GM23338 (cell line): ENCODE measurements around the gene CEP85. TPM values are rescaled to one million over a fixed set of nuclear protein-coding genes. Genes with fewer than 3 reads are reported as not detected.

Source experiments
- ATAC-seq: fragments of 200-7000 bp; cut with Tn5 transposase; 3 replicates; pipeline ENCODE4 v1.9.1; 2020
- DNase-seq: peaks from one replicate; pipeline ENCODE4 v3.0.0-alpha.2; 2015; ENCODE audit warnings: low spot score
- H2AFZ ChIP-seq: fragments of 200-600 bp; sonication (generic); 2 replicates; pipeline ENCODE4 v1.8.0; 2016; ENCODE audit warnings: antibody characterized with exemption, mild to moderate bottlenecking, moderate library complexity
- H3F3A ChIP-seq: fragments of 200-600 bp; sonication (generic); replicated peaks from 2 replicates; pipeline ENCODE4 v1.8.0; 2017; ENCODE audit warnings: antibody characterized with exemption, mixed run types, low read depth
- H3K27ac ChIP-seq: fragments of 200-600 bp; sonication (generic); 2 replicates; pipeline ENCODE4 v1.6.1; 2016; ENCODE audit warnings: low read depth
- H3K27me3 ChIP-seq: fragments of 200-600 bp; sonication (generic); 2 replicates; pipeline ENCODE4 v1.8.0; 2016; ENCODE audit warnings: mild to moderate bottlenecking, mixed run types, moderate library complexity; ENCODE audit not compliant: insufficient read depth
- H3K36me3 ChIP-seq: fragments of 200-600 bp; sonication (generic); 2 replicates; pipeline ENCODE4 v1.8.0; 2016; ENCODE audit warnings: mild to moderate bottlenecking; ENCODE audit not compliant: insufficient read depth
- H3K4me1 ChIP-seq: fragments of 200-600 bp; sonication (generic); 2 replicates; pipeline ENCODE4 v1.8.0; 2016; ENCODE audit warnings: mild to moderate bottlenecking, moderate library complexity; ENCODE audit not compliant: insufficient read depth
- H3K4me2 ChIP-seq: fragments of 200-600 bp; sonication (generic); 2 replicates; pipeline ENCODE4 v1.7.1; 2017; ENCODE audit warnings: mixed run types
- H3K4me3 ChIP-seq: fragments of 200-600 bp; sonication (generic); 2 replicates; pipeline ENCODE4 v1.6.1; 2016; ENCODE audit warnings: mixed run types
- H3K79me2 ChIP-seq: fragments of 200-600 bp; sonication (generic); replicated peaks from 2 replicates; pipeline ENCODE4 v1.8.0; 2017; ENCODE audit warnings: mild to moderate bottlenecking; ENCODE audit not compliant: insufficient read depth
- H3K9me2 ChIP-seq: fragments of 200-600 bp; sonication (generic); 2 replicates; pipeline ENCODE4 v1.8.0; 2017; ENCODE audit not compliant: insufficient read depth
- H4K20me1 ChIP-seq: fragments of 200-600 bp; sonication (generic); replicated peaks from 2 replicates; pipeline ENCODE4 v1.8.0; 2017; ENCODE audit warnings: mild to moderate bottlenecking; ENCODE audit not compliant: insufficient read depth
- H3K27ac Mint-ChIP-seq: 2 replicates; pipeline ENCODE4 v1.8.0; 2020; ENCODE audit warnings: inconsistent platforms, mild to moderate bottlenecking, moderate library complexity, mixed read lengths
- H3K27me3 Mint-ChIP-seq: 3 replicates; pipeline ENCODE4 v1.8.0; 2022; ENCODE audit warnings: low read depth, mild to moderate bottlenecking, moderate library complexity, mixed read lengths, inconsistent platforms; ENCODE audit not compliant: insufficient read depth, poor library complexity
- H3K36me3 Mint-ChIP-seq: 3 replicates; pipeline ENCODE4 v1.8.0; 2021; ENCODE audit warnings: low read depth, mild to moderate bottlenecking, inconsistent platforms, moderate library complexity, mixed read lengths
- H3K4me1 Mint-ChIP-seq: 3 replicates; pipeline ENCODE4 v1.8.0; 2020; ENCODE audit warnings: mild to moderate bottlenecking, inconsistent platforms, mixed read lengths
- H3K4me3 Mint-ChIP-seq: 3 replicates; pipeline ENCODE4 v1.8.0; 2021; ENCODE audit warnings: moderate library complexity, mild to moderate bottlenecking, inconsistent platforms, mixed read lengths
- H3K9me3 Mint-ChIP-seq: 3 replicates; pipeline ENCODE4 v1.8.0; 2020; ENCODE audit warnings: moderate library complexity, mild to moderate bottlenecking, inconsistent platforms, mixed read lengths
- EZH2 ChIP-seq: fragments of 200-600 bp; sonication (generic); IDR thresholded peaks from one replicate; pipeline ENCODE4 v1.8.0; 2017; ENCODE audit warnings: antibody characterized with exemption, mild to moderate bottlenecking, low read depth; ENCODE audit not compliant: unreplicated experiment
- EZH2phosphoT487 ChIP-seq: fragments of 200-600 bp; sonication (generic); IDR thresholded peaks from one replicate; pipeline ENCODE4 v1.8.1; 2018; ENCODE audit warnings: antibody characterized with exemption; ENCODE audit not compliant: unreplicated experiment
- JUNB ChIP-seq: IDR thresholded peaks from one replicate; pipeline ENCODE4 v1.6.1; 2016; ENCODE audit warnings: antibody characterized with exemption; ENCODE audit not compliant: unreplicated experiment
- NANOG ChIP-seq: IDR thresholded peaks from 2 replicates; pipeline ENCODE4 v1.6.1; 2016; ENCODE audit warnings: antibody characterized with exemption, borderline replicate concordance
- ZNF331 ChIP-seq: fragments of 250-450 bp; sonication (Bioruptor Pico); IDR thresholded peaks from 2 replicates; pipeline ENCODE4 v1.5.0; 2020; ENCODE audit warnings: low read depth, mild to moderate bottlenecking, moderate library complexity
- polyA plus RNA-seq: library from polyadenylated mRNA; unstranded; fragments of >200 nt; fragmentation: Nextera tagmentation; extraction: Ambion mirVana; gene quantifications from 2 replicates; pipeline ENCODE4 v1.2.1, GENCODE V29; 2016
- total RNA-seq: library from RNA; depleted of rRNA; stranded (reverse); fragments of >200 nt; shearing (Covaris generic); gene quantifications from 2 replicates; pipeline ENCODE4 v1.2.3, GENCODE V29; 2014
- TF ChIP-seq, protein P1 (sequence below), 2 experiments: fragments of 200-600 bp in 1 of 2; sonication (generic) in 1 of 2; conservative IDR thresholded peaks; 2 replicates each; pipeline versions ENCODE4 v1.5.1 to v1.6.1; 2016 to 2017; ENCODE audit warnings: antibody characterized with exemption in 2 of 2, low read depth in 2 of 2, mild to moderate bottlenecking in 2 of 2, moderate library complexity in 1 of 2
- TF ChIP-seq, protein P2 (sequence below): fragments of 250-450 bp; sonication (Bioruptor Pico); IDR thresholded peaks from 2 replicates; pipeline ENCODE4 v1.5.0; 2020; ENCODE audit warnings: mild to moderate bottlenecking, moderate library complexity
- TF ChIP-seq, protein P3 (sequence below): IDR thresholded peaks from 2 replicates; pipeline ENCODE4 v1.6.1; 2016; ENCODE audit warnings: antibody characterized with exemption

CEP85 gene
- total and polyA plus RNA-seq, 2 experiments from 2014 or later: 12.8 to 36.8 TPM

DNA sequence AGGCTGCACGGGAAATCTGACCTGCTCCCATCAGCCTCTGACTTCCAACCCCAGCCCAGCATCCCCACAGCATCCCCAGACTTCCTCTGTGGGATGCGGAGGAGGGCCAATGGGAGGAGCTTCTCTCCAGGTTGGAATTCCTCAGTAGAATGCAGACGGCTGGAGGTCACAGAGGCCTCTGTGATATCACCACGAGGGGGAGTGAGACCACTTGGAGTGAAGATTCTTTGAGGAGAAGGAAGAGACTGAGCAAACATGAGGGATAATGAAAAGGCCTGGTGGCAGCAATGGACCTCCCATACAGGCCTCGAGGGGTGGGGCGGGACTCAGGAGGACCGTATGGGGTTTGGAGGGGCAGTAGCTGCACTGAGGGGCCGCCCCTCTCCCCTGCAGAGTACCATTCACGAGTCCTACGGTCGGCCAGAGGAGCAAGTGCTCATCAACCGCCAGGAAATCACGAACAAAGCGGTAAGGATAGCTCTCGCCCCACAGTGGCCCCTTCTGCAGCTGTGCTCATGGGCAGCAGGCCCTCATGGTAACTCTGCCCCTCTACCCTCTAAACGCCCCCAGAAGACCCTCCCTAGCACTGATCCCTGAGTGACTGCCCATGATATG, 43.5 kb upstream of the CEP85 start, which contains the start of gene CATSPER4:
CATSPER4 (plus strand) TSS at position 230 of the 615 bp plus-strand sequence; CDS start at position 256, 26 bp downstream.
- Histone ChIP-seq H3K79me2 (no peaks in the 10 kb centered on the region), H3K27ac (no peak within 1 kb of the TSS), H3K27me3 (no peaks in the 10 kb centered on the region), H3F3A (0 out of 2 replicates have a peak, but pooled peaks cover 4% of the 10 kb centered on the region), H3K36me3 (no peaks in the 10 kb centered on the region), H3K9me2 (no peaks in the 10 kb centered on the region), H4K20me1 (no peaks in the 10 kb centered on the region), H2AFZ (peak within 1 kb of the TSS; percentile 68; the same call in 1 of the 2 replicates), H3K4me3 (no peak within 1 kb of the TSS), H3K4me1 (no peaks in the 10 kb centered on the region), H3K4me2 (peak within 1 kb of the TSS; percentile 12; the same call in 1 of the 2 replicates)
- H3K27me3 Mint-ChIP-seq: peaks cover 11% of the 10 kb centered on the region
- DNase-seq (peak; percentile 96), ATAC-seq (peak; percentile 98)
- peaks cover 9% of the 10 kb centered on the region; the same call in 2 of the 3 replicates for H3K36me3 Mint-ChIP-seq
- H3K9me3 Mint-ChIP-seq: no peaks in the 10 kb centered on the region; the same call in 2 of the 3 replicates
- peak within 1 kb of the TSS; percentile 49 for H3K27ac Mint-ChIP-seq
- peak within 1 kb of the TSS; percentile 1; the same call in 1 of the 3 replicates for H3K4me3 Mint-ChIP-seq
- peaks cover 17% of the 10 kb centered on the region for H3K4me1 Mint-ChIP-seq
- TF ChIP-seq ZNF331 (CRISPR knock-in tag): no peak
- no peak for TF ChIP-seq NANOG
- TF ChIP-seq, protein P1, sequence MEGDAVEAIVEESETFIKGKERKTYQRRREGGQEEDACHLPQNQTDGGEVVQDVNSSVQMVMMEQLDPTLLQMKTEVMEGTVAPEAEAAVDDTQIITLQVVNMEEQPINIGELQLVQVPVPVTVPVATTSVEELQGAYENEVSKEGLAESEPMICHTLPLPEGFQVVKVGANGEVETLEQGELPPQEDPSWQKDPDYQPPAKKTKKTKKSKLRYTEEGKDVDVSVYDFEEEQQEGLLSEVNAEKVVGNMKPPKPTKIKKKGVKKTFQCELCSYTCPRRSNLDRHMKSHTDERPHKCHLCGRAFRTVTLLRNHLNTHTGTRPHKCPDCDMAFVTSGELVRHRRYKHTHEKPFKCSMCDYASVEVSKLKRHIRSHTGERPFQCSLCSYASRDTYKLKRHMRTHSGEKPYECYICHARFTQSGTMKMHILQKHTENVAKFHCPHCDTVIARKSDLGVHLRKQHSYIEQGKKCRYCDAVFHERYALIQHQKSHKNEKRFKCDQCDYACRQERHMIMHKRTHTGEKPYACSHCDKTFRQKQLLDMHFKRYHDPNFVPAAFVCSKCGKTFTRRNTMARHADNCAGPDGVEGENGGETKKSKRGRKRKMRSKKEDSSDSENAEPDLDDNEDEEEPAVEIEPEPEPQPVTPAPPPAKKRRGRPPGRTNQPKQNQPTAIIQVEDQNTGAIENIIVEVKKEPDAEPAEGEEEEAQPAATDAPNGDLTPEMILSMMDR (conservative IDR thresholded peaks at IDR 0.05; ENCODE audit: low read depth in 2 of 2): peak; percentile 74 to 83
- TF ChIP-seq, protein P2, sequence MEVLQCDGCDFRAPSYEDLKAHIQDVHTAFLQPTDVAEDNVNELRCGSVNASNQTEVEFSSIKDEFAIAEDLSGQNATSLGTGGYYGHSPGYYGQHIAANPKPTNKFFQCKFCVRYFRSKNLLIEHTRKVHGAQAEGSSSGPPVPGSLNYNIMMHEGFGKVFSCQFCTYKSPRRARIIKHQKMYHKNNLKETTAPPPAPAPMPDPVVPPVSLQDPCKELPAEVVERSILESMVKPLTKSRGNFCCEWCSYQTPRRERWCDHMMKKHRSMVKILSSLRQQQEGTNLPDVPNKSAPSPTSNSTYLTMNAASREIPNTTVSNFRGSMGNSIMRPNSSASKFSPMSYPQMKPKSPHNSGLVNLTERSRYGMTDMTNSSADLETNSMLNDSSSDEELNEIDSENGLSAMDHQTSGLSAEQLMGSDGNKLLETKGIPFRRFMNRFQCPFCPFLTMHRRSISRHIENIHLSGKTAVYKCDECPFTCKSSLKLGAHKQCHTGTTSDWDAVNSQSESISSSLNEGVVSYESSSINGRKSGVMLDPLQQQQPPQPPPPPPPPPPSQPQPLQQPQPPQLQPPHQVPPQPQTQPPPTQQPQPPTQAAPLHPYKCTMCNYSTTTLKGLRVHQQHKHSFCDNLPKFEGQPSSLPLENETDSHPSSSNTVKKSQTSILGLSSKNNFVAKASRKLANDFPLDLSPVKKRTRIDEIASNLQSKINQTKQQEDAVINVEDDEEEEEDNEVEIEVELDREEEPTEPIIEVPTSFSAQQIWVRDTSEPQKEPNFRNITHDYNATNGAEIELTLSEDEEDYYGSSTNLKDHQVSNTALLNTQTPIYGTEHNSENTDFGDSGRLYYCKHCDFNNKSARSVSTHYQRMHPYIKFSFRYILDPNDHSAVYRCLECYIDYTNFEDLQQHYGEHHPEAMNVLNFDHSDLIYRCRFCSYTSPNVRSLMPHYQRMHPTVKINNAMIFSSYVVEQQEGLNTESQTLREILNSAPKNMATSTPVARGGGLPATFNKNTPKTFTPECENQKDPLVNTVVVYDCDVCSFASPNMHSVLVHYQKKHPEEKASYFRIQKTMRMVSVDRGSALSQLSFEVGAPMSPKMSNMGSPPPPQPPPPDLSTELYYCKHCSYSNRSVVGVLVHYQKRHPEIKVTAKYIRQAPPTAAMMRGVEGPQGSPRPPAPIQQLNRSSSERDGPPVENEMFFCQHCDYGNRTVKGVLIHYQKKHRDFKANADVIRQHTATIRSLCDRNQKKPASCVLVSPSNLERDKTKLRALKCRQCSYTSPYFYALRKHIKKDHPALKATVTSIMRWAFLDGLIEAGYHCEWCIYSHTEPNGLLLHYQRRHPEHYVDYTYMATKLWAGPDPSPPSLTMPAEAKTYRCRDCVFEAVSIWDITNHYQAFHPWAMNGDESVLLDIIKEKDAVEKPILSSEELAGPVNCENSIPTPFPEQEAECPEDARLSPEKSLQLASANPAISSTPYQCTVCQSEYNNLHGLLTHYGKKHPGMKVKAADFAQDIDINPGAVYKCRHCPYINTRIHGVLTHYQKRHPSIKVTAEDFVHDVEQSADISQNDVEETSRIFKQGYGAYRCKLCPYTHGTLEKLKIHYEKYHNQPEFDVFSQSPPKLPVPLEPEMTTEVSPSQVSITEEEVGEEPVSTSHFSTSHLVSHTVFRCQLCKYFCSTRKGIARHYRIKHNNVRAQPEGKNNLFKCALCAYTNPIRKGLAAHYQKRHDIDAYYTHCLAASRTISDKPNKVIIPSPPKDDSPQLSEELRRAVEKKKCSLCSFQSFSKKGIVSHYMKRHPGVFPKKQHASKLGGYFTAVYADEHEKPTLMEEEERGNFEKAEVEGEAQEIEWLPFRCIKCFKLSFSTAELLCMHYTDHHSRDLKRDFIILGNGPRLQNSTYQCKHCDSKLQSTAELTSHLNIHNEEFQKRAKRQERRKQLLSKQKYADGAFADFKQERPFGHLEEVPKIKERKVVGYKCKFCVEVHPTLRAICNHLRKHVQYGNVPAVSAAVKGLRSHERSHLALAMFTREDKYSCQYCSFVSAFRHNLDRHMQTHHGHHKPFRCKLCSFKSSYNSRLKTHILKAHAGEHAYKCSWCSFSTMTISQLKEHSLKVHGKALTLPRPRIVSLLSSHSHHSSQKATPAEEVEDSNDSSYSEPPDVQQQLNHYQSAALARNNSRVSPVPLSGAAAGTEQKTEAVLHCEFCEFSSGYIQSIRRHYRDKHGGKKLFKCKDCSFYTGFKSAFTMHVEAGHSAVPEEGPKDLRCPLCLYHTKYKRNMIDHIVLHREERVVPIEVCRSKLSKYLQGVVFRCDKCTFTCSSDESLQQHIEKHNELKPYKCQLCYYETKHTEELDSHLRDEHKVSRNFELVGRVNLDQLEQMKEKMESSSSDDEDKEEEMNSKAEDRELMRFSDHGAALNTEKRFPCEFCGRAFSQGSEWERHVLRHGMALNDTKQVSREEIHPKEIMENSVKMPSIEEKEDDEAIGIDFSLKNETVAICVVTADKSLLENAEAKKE (CRISPR knock-in tag): peak; percentile 59; the same call in 1 of the 2 replicates
- TF ChIP-seq EZH2phosphoT487: no peak
- no peak for TF ChIP-seq JUNB
- no peak for TF ChIP-seq EZH2
- TF ChIP-seq, protein P3, sequence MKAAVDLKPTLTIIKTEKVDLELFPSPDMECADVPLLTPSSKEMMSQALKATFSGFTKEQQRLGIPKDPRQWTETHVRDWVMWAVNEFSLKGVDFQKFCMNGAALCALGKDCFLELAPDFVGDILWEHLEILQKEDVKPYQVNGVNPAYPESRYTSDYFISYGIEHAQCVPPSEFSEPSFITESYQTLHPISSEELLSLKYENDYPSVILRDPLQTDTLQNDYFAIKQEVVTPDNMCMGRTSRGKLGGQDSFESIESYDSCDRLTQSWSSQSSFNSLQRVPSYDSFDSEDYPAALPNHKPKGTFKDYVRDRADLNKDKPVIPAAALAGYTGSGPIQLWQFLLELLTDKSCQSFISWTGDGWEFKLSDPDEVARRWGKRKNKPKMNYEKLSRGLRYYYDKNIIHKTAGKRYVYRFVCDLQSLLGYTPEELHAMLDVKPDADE: no peak
